HG03378 (cell line): ENCODE measurements around the gene TPBGL.

Experiments
- ATAC-seq: cut with Tn5 transposase; IDR thresholded peaks from one replicate; pipeline ENCODE4 v1.9.1; 2021; ENCODE audit warnings: mild to moderate bottlenecking, moderate library complexity; ENCODE audit not compliant: unreplicated experiment

The TPBGL gene

DNA sequence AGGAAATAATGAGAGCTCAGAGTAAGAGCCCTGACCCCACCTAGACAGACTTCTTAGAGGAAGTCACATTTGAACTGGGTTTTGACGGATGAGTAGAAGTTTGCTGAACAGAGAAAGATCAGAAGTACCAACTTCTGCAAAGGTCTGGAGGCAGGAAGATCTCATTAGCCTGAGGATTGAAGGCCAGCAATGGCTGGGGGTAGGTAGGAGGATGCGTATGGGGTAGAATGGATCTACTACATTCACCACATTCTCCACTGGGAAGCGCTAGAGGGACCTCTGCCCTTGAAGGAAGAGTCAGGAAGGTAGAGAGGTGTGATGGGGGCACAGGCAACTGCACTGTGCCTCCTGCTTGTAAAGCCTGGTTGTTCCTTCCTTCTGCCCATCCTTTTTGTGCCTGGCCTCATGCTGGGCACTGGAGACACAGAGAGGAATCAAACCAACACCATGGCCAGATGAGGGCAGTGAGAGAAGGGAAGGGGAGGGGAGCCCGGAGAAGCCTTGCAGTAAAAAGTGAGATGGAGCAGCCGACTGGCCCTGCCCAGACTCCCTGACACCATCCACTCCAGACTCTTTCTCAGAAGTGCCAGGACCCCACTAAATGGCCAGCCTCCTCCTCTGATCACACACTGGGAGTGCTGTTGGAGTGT, 4.9 kb downstream of the TPBGL start:
- no peak for ATAC-seq

DNA sequence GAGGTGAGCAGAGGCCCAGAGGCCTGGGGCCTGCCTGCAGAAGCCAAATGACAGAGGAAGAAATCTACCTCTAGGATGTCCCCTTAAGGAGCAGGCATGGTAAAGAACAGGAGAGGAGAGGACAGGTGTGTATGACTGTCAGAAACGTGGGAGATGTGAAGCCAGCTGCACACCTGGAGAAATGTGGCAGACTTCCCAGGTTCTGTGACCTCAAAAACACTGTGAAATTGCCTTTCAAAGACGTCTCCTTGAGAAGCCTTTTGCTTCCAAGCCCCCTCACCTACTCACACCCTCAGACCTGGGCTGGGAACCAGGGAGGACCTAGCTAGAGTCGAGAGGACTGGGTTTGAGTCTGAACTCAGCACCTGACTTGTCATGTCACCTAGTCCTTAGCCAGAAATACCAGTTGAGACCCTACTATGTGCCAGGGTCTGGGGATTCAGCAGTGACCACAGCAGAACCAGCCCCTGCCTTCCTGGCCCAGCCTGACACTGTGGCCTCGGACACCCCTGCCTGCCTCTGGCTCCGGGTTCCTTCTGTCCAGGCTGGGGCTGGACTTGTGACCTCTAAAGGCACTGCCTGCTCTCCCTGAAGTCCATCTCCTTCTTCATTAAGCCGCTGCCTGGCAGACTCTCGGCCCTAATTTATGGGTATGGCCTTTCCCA, 5.6 kb downstream of the TPBGL start:
- no peak for ATAC-seq

DNA sequence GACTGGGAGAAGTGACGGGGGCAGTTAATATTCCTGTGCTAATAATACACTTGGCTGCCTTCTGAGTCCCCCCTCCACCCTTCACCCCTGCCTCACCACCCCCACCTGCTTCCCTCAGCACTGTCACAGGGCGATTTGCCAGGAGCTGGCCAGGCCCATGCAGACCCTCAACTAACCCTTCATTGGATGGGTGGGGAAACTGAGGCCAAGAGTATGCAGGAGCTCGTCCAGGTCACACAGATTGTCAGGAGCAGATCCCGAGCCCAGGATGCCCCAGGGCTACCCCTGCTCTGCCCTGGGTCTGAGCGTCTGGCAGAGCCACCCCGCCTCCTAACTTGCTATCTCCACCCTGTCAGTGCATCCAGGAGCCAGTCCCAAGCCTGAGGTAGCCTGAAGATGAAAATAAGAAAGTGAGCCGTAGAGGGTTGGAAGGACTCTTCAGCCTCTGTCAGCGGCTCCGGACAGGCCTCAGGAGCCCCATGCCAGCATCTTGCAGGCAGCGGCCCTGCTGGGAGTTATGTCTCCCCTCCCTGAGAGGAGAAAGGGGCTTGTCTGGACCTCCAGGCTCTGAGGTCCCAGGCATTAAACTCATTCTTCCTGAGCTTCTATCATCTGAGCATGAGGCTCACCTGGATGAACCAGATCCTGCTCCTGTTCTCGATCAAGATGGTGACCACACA, 6.2 kb downstream of the TPBGL start:
- no peak for ATAC-seq

DNA sequence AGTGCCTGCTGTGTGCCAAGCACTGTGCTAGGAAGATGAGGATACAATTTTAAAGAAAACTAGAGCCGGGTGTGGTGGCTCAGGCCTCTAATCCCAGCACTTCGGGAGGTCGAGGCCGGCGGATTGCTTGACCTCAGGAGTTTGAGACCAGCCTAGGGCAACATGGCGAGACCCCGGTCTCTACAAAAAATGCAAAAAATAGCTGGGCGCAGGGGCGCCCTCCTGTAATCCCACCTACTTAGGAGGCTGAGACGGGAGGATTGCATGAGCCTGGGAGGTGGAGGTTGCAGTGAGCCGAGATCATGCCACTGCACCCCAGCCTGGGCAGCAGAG, 8.3 kb downstream of the TPBGL start:
- ATAC-seq = no peak

DNA sequence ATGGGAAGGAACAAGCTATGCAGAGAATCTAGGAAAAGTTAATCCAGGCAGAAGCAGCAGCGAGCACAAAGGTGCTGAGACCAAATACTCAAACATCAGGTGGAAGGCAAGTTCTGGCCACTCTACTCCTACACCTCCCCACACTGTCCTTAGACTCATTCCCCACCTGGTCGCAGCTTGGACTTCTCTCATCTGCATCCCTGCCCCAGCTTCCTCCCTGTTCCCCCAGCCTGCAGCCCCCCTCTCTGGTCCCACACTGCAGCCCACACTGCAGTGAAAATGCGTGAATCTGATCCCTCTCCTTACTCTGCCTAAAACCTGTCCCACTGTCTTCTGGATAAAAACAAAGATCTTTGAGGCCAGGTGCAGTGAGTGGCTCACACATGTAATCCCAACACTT, 9.1 kb downstream of the TPBGL start:
- no peak for ATAC-seq

DNA sequence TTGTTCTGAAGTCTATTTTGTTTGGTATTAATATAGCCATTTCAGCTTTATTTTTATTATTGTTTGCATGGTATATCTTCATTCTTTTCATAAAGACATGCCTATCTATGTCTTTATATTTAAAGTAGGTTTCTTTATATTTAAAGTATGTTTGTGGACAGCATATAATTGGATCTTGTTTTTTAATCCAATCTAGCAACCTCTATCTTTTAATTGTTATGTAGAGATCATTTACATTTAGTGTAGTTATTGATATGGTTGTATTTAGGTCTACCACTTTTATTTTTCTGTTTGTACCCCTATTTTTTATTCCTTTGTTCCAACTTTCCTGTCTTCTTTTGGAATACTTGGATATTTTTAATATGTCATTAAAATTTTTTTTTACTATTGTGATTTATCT, 13.8 kb downstream of the TPBGL start:
- no peak for ATAC-seq

DNA sequence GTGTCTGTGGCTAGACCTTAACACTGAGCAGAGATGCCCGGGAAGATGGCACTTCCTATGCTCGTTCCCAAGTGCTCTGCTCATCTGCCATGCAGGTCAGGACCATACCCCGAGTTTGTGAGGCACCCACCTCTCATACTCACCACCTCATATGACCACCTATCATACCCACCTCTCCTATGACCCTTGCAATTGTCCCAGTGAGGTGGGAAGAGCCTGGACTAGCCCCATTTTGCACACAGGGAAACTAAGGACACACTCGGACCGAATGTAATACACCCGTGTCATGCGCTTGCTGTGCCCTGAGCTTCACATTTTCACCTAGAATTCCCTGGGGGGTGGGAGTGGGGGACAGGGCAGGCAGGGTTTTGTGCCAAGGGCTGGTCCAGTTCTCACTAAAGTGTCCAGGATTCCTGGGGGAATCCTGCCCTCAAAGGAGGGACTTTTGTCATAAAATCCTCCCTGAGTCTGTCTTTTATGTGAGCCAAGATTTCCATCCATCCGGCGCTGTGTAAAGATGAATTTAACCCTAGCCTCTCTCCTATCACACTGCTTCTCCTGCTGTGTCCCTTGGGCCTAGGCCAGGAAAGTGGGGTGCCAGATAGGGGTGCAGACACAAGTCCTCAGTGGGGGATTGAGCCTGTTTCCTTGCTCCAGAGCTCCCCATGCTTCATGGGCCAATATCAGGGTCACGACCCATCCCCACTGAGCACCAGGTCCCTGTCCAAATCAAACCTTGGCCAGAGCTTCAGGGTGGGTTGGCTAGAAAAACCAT, 20.0 kb downstream of the TPBGL start:
- ATAC-seq = no peak

DNA sequence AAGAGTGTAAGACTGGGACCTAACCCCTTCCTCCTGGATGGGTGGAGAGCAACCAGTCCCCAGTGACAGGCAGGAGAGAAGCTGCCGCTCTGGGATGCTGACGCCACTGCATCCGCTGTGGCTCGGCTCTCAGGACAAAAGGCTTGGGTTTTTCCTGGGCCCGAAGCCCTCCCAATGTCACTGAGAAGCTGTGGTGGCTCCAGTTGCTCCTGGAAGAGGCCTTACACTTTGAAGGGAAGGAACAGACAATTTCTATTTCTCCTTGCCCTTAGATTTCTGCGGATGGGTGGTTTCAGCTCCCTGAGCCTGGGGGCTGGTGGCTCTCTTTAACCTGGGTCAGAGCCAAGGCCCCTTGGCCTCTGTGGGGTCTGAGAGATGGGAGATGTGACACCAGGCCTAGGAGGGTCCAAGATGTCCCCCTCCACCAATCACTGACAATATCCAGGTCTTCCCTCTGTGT, 21.4 kb downstream of the TPBGL start:
- ATAC-seq = no peak

DNA sequence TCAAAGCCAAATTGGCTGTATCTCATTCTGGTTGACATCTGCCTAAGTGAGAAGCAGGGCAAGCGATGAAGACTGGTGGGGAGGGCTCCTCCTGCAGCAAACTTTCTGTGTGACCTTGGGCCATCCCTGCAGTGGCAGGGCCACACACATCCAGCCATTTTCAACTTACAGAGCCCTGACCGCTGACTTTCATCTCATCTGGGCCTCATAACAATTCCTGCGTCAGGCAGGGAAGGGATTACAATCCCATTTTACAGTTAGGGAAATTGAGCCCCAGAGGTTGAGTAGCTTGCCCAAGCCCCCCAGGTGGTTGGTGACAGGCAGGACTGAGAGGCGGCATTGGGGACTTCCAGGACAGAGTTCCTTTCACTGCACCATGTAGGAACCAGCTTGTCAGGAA, 21.9 kb downstream of the TPBGL start:
- ATAC-seq = no peak

DNA sequence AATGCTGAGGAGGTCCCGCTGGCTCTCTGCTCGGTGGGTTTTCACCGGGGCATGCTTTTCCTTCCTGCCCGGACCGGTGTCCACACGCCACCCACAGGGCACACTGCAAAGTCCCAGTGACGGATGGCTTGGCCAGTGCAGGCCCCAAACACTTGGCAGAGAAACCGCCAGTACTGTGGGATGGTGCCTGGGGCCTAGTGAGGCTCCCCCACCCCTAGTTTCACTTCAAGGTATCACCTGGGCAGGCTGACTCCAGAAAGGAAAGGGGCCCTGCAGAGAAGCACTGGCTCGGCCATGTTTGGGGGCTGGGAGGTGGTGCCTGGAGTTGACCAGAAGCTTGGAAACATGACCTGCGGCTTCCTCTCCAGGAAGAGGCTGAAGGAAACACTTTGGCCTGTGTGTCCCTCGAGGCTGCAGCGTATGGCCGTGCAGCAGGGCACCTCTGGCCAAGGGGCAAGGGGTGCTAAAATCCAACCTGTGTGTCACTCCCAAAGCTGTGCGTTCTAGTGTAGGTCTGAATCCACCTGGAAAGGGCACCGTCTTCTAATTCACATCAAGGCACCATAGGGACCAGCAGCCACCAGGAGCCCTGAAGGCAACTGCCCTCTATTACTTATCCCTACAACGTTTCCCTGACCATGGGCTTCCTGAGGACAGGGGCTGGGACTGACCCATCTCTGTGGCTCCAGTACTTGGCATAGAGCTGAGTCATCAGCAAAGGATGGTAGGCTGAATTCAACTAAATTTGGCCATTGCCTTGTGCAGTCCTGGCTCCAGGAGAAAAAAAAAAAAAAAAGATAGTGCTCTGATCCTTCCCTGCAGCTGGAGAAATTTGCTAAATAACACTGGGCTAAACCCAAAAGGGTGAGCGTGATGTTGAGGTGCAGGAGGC, 22.6 kb downstream of the TPBGL start:
- ATAC-seq = no peak

DNA sequence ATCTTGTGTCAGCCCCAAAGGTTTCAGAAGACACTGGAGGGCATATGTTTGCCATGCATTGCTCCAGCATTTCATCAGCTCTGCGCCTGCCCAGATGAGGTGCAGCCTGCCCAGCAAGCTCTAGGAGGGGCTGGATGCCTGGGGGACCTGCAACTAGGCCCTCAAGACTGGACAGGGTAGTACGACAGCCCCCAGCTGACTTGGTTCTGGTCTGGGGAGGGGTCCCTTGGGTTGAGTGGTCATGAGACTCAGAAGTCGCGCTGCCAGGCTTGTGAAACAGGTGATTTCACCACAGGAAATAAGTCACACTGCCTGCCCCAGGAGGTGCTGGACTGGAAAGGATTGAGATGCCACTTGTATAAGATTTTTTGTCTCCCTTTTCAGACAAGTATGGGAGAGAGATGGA, 23.4 kb downstream of the TPBGL start:
- no peak for ATAC-seq

DNA sequence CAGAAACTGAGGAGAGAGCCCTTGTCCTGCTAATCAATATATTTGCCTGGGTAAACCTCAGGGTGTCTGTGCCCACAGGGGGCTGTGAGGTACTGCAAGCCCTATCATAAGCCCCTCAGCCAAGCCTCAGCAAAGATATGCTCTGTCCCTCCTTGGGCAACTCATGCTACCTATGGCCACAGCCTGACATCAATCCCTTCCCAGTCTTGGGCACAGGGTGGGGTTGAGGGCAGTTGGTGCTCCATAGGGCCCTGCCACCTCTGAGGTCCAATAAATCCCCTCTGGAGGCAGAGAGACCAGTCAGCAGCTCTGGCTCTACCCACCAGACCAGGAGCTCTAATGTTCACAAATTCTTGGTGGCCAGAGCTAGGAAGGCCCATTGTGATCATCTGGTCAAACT, 23.8 kb downstream of the TPBGL start:
- no peak for ATAC-seq

DNA sequence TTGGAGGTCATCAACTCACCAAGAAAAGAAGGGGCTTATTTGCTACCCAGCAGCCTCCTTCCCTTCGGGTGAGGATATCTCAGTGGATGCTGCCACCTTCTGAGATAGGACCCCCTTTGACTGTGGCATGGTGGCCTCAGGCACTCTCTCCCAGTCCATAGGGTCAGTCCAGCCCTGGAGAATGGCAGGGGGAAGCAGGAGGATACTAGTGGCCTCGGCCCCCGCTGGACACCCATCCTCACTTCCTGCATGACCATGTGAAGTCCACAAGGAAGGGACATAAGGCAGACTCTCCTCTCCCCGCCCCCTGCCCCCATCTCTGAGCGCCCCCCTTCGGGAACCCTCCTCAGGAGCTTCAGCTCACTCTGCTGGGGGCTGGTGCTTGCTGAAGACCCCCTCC, 24.4 kb downstream of the TPBGL start:
- ATAC-seq = no peak

DNA sequence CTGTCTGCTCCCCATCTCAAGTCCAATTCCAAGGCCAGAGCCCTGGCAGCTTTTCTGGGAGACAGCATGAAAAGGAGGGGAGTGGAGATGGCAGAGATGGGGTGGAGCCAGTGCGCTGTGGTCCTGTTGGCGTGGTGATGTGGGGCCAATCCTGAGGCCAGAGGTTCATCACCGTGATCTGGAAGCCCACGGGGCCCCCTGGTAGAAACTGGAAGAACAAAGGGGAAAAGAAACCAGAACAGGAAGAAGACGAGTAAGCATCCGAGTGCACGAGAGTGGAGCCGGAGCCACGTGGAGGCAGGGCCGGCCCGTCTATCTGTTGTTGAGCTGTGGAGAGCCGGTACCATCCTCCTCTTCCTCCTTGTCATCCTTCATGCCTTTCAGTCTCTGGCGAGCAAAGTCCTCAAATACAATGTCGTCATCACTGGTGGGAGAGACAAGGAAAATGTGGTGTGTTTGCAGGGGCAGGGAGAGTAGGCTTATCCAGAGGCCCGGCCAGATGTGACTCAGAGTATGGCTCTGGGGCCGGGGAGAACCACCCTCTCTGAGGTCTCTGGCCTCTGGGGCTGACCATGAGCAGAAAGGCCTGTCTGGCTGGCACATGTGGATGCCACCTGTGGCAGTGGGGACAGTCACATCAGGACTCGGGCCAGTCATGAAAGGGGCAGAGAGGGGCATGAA, 25.4 kb downstream of the TPBGL start:
- ATAC-seq = no peak

DNA sequence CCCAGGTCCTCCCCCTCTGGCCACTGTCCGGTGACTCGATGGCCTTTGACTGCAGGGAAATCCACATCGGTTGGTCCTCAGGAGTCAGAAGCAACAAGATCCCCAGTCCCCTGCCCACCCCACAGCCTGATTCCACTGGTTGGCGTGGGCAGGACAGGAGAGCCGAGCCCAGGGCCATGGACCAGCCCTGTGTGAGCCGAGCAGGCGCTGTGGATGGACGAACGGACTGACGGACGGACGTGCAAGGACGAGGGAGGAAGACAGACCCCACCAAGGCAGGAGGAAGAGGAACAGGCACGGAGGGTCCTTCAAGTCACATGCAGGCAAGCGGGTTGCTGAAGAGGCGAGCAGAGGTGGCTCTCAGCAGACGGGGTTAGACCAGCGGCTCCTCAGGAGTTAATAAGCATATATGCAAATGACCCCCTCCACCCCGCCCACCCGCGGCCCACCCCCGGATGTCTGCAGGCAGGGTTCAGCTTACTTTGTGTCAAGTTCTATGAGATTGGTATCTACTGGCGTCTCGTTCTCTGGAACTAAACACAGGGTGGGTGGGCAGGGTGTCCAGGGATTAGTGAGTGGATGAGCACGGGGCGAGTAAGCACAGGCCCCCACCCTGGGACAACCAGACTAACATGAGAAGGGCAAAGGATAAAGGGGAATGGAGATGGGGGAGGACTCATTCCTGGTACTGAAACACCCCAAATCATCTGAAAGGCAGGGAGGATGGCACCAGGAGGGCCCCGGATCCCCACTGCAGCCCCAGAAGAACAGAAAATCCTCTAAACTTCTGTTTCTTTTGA, 26.8 kb downstream of the TPBGL start:
- no peak for ATAC-seq

DNA sequence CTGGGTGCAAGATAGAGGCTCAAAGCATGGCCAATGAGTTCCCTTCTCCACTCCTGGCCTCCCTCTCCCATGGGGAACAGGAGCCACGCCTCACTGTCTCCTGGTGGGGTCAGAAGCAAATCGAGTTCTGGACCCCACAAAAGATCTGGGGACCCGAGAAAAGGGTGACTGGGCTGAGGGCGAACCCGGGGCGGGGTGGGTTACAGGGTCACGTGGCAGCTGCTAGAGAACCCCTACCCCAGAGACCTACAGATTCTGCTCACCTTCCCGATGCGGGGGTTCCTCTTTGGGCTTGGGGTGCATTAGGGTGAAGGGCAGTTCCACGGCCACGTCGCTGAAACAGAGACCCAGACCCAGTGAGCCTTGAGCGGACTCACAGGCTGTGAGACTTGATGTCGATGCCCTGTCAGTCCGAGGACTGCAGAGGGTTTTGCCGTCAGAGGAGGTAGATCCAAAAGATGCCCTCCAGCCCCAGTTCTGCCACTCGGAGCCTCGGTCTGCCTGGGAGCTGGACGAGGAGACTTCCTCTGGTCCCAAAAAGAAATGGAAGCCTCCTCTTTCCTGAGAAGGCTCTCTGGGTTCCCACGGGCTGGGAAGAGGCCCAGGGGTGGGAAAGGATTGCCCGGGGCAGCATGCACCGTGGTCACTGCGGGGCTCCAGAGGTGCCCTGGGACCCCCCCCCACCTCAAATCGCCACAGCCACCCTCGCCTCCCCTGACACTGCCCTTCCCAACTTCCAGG, 28.2 kb downstream of the TPBGL start:
- no peak for ATAC-seq

DNA sequence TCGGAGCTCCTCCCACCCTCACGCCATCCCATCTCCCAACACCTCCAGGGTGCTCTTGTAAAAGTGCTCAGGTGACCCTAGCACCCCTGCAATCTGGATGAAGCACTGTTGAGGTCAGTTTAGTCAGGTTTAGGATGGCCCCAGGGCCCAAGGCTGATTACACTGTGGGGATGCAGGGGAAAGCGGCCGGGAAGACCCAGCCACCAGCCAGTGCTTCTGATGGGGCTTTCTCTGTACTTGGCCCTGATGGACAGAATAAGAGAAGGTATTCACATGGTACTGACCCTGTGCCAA, 28.7 kb downstream of the TPBGL start:
- no peak for ATAC-seq

DNA sequence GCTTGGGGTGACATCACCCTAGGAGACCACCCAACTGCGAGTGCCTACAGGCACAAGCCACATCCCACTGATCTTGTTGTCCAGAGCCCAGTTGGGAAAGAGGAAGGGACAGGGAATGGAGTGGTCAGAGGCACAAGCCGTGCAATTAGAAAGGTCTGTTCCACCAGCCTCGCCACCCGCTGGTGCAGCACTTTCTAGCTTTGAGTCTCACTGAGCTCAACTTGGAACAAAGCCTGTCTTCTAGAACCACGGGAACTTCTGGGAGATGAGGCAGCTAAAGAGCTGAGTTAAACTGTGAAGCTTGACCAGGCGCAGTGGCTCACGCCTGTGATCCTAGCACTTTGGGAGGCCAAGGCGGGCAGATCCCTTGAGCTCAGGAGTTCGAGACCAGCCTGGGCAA, 29.3 kb downstream of the TPBGL start:
- no peak for ATAC-seq

DNA sequence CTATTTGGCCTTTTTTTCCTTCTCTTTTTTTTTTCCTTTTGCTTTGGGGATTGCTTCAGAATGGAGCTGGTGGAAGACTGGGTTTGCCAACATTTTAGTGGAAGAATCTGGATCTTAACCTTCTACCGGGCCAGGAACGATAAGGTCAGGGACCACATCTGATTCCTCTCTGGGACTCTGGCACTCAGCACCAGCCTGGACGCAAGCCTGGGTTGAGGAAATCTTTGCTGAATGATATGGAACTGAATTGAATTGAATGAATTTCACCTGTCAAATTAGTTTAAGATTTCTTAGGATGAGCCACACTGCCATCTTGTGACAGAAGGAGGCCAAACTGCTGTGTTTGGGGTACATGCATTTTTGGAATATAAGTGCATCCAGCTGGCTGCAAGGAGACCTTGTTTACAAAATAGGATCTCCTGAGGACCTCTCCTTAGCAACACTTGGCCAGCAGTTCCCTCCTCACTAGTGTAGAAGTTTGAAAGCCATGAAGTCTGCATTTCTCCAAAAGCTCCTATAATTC, 30.4 kb downstream of the TPBGL start:
- ATAC-seq = no peak
